DMS114 treated with DMSO at 0.1 percent for 48 hours (cell line): ENCODE results near the gene RHEX.
A peak's percentile ranks its signal among the peaks of the same experiment; 100 is the strongest.

Source experiments
- DNase-seq: peaks from one replicate; lab custom pipeline; 2025; ENCODE audit not compliant: unreplicated experiment; lab: John Stamatoyannopoulos, UW

The RHEX gene

GRCh38 chr1:206087091-206087490 lies 34.1 kb downstream of the RHEX start:
- no peak for DNase-seq

DNA sequence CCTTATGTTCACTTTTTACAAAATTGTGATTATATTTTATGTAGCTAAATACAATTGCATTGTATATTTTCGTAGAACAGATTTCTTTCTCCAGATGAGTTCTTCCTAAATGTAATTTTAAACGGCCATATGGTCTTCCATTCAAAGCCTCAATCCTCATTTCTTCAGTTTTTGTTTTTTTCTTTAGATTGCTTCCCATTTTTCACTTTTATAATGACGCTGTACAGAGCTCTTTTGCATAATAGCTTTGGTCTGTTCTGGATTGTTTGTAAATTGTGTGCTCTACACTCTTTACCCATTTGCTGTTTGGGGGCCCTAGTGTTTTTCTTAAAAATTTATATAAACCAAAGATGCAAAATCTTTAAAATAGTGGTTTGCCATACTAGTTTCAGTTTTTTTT lies 36.4 kb downstream of the RHEX start:
- no peak for DNase-seq

DNA sequence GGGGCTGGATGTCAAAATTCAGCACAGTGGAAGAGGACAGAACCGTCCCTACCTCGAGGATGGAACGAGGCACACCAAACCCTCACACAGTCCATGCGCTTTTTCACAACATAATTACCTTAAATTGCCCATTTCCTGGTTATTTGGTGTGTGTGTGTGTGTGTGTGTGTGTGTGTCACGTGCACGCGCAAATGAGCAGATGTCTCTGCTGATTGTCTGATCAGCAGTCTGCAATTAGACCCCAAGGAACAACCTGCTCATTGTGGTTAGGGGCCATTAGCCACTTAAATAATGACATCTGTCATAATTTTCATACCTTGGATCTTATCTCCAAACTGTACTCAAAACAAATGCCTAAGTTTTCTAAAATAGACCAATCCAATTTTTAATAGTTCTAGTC lies 41.1 kb downstream of the RHEX start:
- no peak for DNase-seq

- DNase-seq = no peak
Measured at GRCh38 chr1:206097381-206097780, 44.4 kb downstream of the RHEX start.

DNA sequence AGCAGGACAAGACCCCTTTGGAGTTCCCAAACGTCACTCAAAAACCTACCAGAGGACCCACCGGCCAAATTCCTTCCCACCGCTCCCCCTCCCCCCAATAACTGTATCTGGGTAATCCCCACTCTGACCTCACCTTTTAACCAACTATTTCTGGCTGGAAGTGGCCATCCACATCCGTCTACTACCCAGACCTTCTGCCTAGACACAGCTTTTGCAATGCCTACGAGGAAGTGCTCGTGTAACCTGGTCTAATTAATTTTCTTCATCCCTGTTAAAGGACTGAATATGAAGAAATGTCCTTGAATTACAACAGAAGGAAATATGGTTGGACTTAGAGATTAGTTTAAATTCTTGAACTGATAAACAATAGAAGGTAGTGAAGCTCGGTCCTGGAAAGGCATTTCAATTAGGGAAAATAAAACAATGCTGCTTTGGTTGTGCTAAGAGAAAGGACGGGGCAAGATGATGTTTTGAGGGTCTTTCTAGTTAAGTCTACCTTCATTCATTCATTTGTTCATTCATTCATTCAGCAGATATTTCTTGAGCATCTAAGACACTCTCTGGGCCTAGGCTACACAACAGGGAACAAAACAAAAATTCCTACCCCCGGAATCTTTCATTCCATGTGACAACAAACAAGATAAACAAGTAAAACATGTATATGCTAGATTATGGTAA lies 45.4 kb downstream of the RHEX start:
- DNase-seq = no peak

GRCh38 chr1:206100226-206100815 lies 47.3 kb downstream of the RHEX start:
- DNase-seq = no peak

GRCh38 chr1:206101351-206102045 lies 48.5 kb downstream of the RHEX start:
- no peak for DNase-seq

DNA sequence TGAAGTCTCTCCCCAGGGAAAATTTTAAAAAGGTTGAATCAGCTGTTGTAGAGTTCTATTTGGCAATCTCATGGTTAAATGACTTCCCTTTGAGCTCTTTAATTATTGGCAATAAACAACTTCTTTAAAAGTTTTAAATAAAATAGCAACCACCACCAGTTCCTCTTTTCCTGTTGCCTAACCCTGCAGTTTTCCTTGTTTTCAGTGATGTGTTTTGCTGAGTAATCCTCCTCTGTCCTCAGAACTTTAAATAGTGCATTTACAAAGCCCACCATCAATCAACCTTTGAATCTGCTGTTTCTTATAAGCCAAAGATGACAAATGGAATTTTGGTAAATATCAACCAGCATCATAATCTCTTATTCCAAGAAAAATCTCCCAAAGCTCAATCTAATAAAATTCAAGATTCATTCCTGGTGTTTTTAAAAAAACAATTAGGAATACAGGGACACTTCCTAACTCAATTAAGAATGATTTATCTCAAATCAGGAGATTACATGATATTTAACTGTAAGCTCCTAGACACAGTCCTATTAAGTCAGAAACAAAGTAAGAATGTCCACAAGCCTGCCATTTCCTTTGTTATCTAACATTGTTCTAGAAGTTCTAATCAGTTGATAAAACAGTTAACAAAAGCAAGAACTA lies 49.4 kb downstream of the RHEX start:
- DNase-seq = no peak

GRCh38 chr1:206103979-206104378 lies 51.0 kb downstream of the RHEX start:
- DNase-seq = no peak

- DNase-seq = no peak
Measured at GRCh38 chr1:206105464-206105995, 52.6 kb downstream of the RHEX start.

DNA sequence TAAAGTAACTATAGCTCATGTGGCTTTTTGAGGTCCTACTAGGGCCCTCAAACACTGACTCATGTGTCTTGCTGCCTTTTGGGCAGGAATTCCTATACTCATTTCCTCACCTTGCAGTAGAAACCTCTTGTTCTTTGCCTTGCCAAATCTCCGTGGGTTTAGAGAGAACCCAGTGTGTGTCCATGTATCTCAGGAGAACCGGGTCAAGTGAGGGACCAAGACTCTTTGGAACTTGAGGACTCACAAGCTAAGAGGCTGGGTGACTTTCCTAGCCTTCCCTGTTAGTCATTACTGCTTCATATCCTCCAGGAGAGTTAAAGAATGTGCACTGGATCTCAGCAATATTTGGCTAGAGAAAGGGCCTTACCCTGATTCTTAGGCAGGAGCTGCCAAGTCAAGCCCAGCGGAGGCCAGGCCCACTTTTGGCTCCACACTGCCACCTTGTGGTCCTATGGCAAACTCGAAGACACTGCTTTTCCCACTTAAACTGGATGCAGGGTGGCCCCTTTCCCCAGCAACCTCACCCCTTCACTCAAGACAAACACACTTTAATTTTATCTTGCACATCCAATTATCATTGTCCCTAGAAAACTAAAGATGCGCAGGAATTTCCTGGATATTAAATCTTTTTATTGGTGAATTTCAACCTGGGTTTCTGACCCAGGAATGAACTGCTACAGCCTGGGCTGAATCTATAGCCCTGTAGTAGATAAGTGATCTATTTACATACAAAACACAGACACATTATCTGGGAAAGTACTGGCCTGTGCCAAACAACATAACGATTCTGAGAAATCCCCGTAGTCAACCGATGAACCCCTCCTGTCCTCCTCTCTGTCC lies 53.6 kb downstream of the RHEX start:
- peak; percentile 51 for DNase-seq

DNA sequence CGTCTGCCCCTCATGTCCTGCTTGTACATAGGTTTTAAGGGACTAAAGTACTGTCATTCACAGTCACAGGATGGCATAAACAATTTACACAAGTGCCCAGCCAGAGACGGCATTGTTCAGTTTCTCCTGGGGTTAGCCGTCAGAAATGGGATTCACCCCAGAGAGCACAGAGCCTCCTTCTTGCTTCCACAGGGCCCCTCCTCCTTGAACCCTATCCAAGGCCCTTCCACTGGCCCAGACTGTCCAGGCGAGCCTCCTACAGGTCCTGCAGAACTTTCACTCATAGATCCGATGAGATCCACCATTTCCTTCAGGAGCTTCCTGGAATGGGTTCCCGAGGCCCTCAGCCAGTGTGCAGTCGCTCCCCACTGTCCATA lies 54.2 kb downstream of the RHEX start:
- no peak for DNase-seq

- DNase-seq = no peak
Measured at GRCh38 chr1:206108635-206109034, 55.7 kb downstream of the RHEX start.

GRCh38 chr1:206109718-206110117 lies 56.7 kb downstream of the RHEX start:
- DNase-seq = no peak

GRCh38 chr1:206110161-206110560 lies 57.2 kb downstream of the RHEX start:
- no peak for DNase-seq

GRCh38 chr1:206110820-206111219 lies 57.8 kb downstream of the RHEX start:
- no peak for DNase-seq

DNA sequence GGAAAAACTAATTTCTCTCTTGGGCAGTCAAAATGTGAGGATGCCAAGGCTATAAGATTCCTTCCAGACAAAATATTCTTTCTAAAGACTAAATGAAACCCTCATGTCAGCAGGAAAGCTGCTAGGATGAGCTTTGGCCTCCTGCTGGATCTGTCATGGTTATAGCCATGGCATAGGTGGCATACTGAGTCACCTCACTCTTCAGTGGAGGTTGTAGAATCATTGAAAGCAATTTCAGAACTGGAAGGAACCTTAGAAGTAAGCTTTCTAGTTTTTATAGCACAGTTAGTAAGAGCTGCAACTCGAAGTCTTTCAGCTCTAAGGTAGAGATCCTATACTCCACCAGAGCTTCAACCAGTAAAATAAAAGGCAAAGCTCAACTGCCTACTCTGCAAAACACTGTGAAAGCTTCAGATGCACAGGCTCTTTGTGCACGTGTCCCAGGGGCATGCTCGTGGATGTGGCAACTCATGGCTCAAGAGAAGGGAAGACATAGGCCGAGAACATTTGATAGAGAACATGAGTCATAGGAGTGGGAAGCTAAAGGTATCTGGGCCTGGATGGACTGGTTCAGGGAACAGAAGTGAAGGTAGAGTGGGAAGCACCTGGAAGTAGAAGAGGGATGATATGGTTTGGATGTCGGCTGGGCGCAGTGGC lies 58.4 kb downstream of the RHEX start:
- no peak for DNase-seq

GRCh38 chr1:206112600-206113301 lies 59.8 kb downstream of the RHEX start:
- no peak for DNase-seq

GRCh38 chr1:206114692-206115640 lies 62.0 kb downstream of the RHEX start:
- DNase-seq = no peak
